NT2/D1 (cell line): ENCODE results near the gene DPP3.

ENCODE experiments used
- DNase-seq: peaks from one replicate; pipeline ENCODE4 v3.0.0-alpha.2; 2011; ENCODE audit warnings: low read depth, low spot score
- H3K27me3 ChIP-seq: 2 replicates; pipeline ENCODE4 v1.6.0; 2011; ENCODE audit warnings: mild to moderate bottlenecking; ENCODE audit not compliant: insufficient read length, insufficient read depth
- H3K36me3 ChIP-seq: 2 replicates; pipeline ENCODE4 v1.6.1; 2011; ENCODE audit warnings: mild to moderate bottlenecking, low read length, mixed read lengths; ENCODE audit not compliant: insufficient read depth, insufficient read length
- H3K4me1 ChIP-seq: 2 replicates; pipeline ENCODE4 v1.5.1; 2011; ENCODE audit not compliant: insufficient read depth, insufficient read length
- H3K4me3 ChIP-seq: 2 replicates; pipeline ENCODE4 v1.5.1; 2011; ENCODE audit warnings: low read depth; ENCODE audit not compliant: insufficient read length
- H3K9ac ChIP-seq: 2 replicates; pipeline ENCODE4 v1.6.0; 2011; ENCODE audit warnings: low read depth; ENCODE audit not compliant: insufficient read length
- H3K9me3 ChIP-seq: 2 replicates; pipeline ENCODE4 v1.5.1; 2011; ENCODE audit warnings: mild to moderate bottlenecking, low read length; ENCODE audit not compliant: insufficient read depth
- SUZ12 ChIP-seq: IDR thresholded peaks from 2 replicates; pipeline ENCODE4 v1.6.1; 2011; ENCODE audit not compliant: insufficient read length, insufficient read depth; ENCODE audit errors: extremely low read depth
- YY1 ChIP-seq: IDR thresholded peaks from 2 replicates; pipeline ENCODE4 v1.6.1; 2011; ENCODE audit not compliant: insufficient read length, insufficient read depth
- ZNF274 ChIP-seq: IDR thresholded peaks from 2 replicates; pipeline ENCODE4 v1.6.1; 2011; ENCODE audit warnings: mild to moderate bottlenecking, low read depth, low read length

DPP3 gene

DNA sequence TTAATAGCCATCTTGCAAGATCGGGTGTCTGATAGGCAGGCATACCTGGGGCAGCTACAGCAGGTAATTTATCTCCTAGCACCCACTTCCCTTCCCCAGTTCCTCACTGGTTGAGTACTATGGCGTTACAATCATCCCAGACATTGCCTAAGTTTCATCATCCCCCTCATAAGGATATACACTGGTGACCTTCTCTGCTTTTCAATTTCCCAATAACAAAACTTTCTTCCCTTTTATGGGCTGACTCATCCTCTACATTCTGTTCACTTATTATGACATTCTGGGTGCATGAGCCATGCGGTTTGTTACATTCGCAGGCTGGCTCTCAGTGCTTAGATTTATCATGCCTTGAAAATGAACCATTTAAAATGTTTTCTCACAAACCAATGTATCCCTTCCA lies 36.6 kb upstream of the DPP3 start:
- no peak for DNase-seq
- peaks cover 25% of the 10 kb centered on the region; the same call in 1 of the 2 replicates for H3K9me3 ChIP-seq
- H3K9ac ChIP-seq, result no peak overlapping the region
- H3K4me1 ChIP-seq, result no peaks in the 10 kb centered on the region
- H3K4me3 ChIP-seq, result no peak overlapping the region
- H3K36me3 ChIP-seq, result no peaks in the 10 kb centered on the region
- H3K27me3 ChIP-seq, result no peaks in the 10 kb centered on the region
- TF ChIP-seq SUZ12, result no peak
- TF ChIP-seq YY1, result no peak
- no peak for TF ChIP-seq ZNF274

DNA sequence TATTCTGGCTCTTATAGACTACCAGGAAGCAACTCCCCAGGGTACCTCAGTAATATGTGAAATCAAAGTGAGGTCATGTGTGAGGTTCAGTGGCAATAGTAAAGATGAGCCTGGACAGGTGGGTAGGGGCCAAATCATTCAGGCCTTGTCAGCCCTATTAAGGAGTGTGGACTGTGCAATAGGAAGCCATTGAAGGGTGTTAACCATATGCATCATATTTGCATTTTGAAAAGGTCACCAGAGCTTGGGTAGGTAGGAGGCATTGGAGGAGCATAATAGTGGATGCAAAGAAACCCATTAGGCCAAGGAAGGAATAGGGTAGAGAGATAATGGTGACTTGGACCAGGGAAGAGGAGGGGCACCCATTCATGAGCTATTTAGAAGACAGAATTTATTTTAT lies 33.2 kb upstream of the DPP3 start:
- no peak overlapping the region for H3K9ac ChIP-seq
- H3K4me1 ChIP-seq, result no peaks in the 10 kb centered on the region
- DNase-seq, result no peak
- peaks cover 3% of the 10 kb centered on the region for H3K27me3 ChIP-seq
- TF ChIP-seq SUZ12 (no peak), YY1 (no peak), ZNF274 (no peak)
- H3K36me3 ChIP-seq, result no peaks in the 10 kb centered on the region
- peaks cover 25% of the 10 kb centered on the region; the same call in 1 of the 2 replicates for H3K9me3 ChIP-seq
- H3K4me3 ChIP-seq, result no peak overlapping the region

GRCh38 chr11:66448523-66448922 lies 31.7 kb upstream of the DPP3 start:
- H3K4me1 ChIP-seq, result no peaks in the 10 kb centered on the region
- H3K4me3 ChIP-seq, result no peak overlapping the region
- no peak for DNase-seq
- no peak overlapping the region for H3K9ac ChIP-seq
- H3K36me3 ChIP-seq, result no peaks in the 10 kb centered on the region
- TF ChIP-seq SUZ12 (no peak), YY1 (no peak), ZNF274 (no peak)
- peaks cover 24% of the 10 kb centered on the region; the same call in 1 of the 2 replicates for H3K9me3 ChIP-seq
- H3K27me3 ChIP-seq, result peaks cover 3% of the 10 kb centered on the region

- TF ChIP-seq YY1 (no peak), SUZ12 (no peak), ZNF274 (no peak)
- Histone ChIP-seq H3K9ac (no peak overlapping the region), H3K4me3 (no peak overlapping the region), H3K9me3 (peaks cover 13% of the 10 kb centered on the region; the same call in 1 of the 2 replicates), H3K36me3 (no peaks in the 10 kb centered on the region), H3K27me3 (peaks cover 3% of the 10 kb centered on the region), H3K4me1 (no peaks in the 10 kb centered on the region)
- DNase-seq, result no peak
Observed at GRCh38 chr11:66450560-66450959, 29.7 kb upstream of the DPP3 start.

- TF ChIP-seq YY1, result no peak
- TF ChIP-seq SUZ12, result no peak
- no peak for TF ChIP-seq ZNF274
- Histone ChIP-seq H3K9ac (no peak overlapping the region), H3K4me1 (peaks cover 2% of the 10 kb centered on the region), H3K27me3 (peaks cover 3% of the 10 kb centered on the region), H3K36me3 (no peaks in the 10 kb centered on the region), H3K9me3 (peaks cover 13% of the 10 kb centered on the region; the same call in 1 of the 2 replicates), H3K4me3 (no peak overlapping the region)
- DNase-seq, result no peak
Observed at GRCh38 chr11:66451663-66452062, 28.6 kb upstream of the DPP3 start.

DNA sequence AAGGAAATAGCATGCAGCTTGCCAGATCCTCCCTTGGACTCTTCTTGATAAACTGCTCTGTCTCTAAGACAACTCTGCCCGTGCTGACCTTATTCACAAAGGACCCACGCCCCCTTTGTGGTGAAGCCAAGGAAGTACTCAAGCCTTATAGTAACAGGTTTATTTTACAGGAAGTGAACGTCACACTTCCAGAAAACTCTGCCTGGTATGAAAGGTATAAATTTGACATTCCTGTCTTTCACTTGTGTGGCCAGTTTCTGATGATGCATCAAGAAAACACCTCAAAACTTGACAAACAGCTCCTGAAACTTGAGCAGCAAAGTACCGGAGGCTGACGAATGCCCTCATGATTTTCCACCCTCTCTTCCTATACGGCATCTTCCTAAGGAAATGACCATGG lies 26.0 kb upstream of the DPP3 start:
- Histone ChIP-seq H3K9ac (no peak overlapping the region), H3K4me1 (peaks cover 2% of the 10 kb centered on the region), H3K4me3 (no peak overlapping the region), H3K9me3 (peaks cover 13% of the 10 kb centered on the region; the same call in 1 of the 2 replicates), H3K27me3 (peaks cover 3% of the 10 kb centered on the region), H3K36me3 (no peaks in the 10 kb centered on the region)
- TF ChIP-seq ZNF274 (no peak), SUZ12 (no peak), YY1 (no peak)
- DNase-seq, result no peak

- TF ChIP-seq SUZ12 (no peak), ZNF274 (no peak), YY1 (no peak)
- H3K9me3 ChIP-seq, result peaks cover 13% of the 10 kb centered on the region; the same call in 1 of the 2 replicates
- no peak overlapping the region for H3K9ac ChIP-seq
- H3K4me3 ChIP-seq, result no peak overlapping the region
- H3K27me3 ChIP-seq, result peaks cover 3% of the 10 kb centered on the region
- peaks cover 2% of the 10 kb centered on the region for H3K4me1 ChIP-seq
- DNase-seq, result no peak
- no peaks in the 10 kb centered on the region for H3K36me3 ChIP-seq
Observed at GRCh38 chr11:66454828-66455227, 25.4 kb upstream of the DPP3 start.

GRCh38 chr11:66457826-66458225 lies 22.4 kb upstream of the DPP3 start:
- no peak overlapping the region for H3K9ac ChIP-seq
- DNase-seq, result no peak
- no peaks in the 10 kb centered on the region for H3K27me3 ChIP-seq
- H3K36me3 ChIP-seq, result no peaks in the 10 kb centered on the region
- no peak overlapping the region for H3K4me3 ChIP-seq
- H3K4me1 ChIP-seq, result peaks cover 2% of the 10 kb centered on the region
- no peak for TF ChIP-seq ZNF274
- no peak for TF ChIP-seq SUZ12
- no peak for TF ChIP-seq YY1
- no peaks in the 10 kb centered on the region; the same call in 1 of the 2 replicates for H3K9me3 ChIP-seq
